ENCODE measurements around the gene ZNF679.
"Not testable (repeated sequence)": the region's sequence is repeated elsewhere in the genome, so short reads cannot be mapped to it uniquely, and the experiment has no call there.

ZNF679 gene

DNA sequence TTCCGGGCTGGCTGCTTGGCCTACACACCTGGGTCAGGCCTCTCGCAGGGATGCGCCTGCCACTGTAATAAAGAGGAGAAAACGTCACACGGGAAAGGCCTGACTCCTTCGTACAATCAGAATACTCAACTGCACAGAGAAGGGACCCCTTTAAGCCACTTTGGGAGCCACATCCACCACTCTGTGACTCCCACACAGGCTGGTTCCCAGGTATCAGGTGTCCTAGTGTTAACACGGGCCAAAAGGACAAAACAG is 79.7 kb downstream of the ZNF679 start:
- no peak for FAIRE-seq

DNA sequence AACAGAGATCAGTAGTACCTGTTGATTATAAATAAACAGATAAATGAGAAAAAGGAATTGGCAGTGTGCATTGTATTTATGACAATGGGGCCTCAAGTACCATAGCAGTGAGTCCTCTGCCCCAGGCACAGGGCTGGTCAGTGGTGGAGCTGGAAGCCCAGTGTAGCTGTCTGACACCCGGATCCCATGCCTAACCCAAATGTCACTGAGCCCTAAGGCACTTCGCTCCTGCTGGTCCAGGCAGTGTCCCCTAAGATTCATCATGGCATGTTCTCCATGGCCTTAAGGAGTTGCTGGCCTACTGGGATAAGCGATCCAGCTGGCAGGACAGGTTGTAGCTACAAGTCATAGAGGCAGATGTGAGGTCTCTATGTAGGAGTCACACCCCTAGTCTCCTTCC is 82.2 kb downstream of the ZNF679 start:
- FAIRE-seq (no peak), DNase-seq (ENCODE audit: insufficient read length, low spot score) (no peak)

More for the DNA sequence above, 79.7 kb downstream of the ZNF679 start:
- no peak for DNase-seq (ENCODE audit: insufficient read length, low spot score)

DNA sequence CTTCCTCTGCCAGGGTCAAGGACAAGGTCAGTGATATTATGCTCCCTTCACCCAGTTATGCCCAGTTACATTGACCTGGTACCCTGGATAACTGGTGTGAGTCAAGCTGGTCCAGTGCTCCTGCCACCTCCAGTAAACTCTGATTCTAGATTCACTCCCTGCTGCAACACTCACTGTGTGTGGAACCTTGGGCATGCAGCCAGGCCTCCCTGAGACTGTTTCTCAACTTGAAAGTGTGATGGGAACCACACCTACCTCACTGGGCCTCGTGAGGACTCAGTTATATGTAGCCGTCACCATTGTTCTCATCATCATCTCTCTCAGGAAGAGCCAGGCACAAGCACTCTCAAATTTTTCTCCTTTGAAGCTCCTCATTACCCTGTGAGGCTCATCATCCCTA is 84.6 kb downstream of the ZNF679 start:
- no peak for FAIRE-seq

DNA sequence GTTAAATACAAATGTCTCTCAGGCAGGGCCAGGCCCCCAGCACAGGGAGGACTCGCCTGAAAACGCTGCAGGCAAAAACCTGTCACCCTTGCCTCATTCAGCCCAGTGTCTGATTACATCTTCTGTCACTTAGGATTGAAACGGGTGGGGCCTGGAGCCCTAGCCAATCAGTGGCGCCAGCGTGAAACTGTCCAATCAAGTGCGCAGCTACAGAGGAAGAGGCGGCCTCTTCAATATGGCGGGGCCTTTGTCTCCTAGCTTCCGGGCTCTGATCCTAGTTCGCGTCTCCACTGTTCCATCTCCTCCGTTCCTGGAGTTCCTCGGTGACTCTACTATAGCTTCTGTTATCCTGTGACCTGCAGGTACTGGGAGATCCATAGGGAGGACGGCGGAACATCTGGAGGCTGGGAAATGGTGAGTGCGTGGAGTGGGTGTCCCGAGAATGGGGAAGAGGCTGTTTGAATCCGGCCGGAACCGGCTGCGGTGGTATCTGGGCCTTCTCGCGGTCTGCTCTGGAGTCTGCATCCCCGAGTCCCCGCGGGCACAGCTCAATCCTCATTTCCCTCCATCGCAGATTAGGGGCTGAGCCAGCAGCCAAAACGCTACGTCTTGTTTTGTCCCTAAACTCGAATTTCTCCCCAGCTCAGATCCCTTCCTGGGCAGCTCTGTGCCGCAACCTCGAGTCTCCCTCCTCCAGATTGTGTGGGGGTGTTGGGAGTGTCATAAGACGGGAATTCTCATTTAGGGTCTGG is 85.6 kb downstream of the ZNF679 start, which contains the start of gene ZNF736:
Gene ZNF736 (plus strand): TSS at position 222 of the 752 bp plus-strand sequence. CDS start 190 bp downstream, at position 412.
- FAIRE-seq = peak; percentile 42

More for the DNA sequence above, 84.6 kb downstream of the ZNF679 start:
- DNase-seq (ENCODE audit: insufficient read length, low spot score) = no peak

DNA sequence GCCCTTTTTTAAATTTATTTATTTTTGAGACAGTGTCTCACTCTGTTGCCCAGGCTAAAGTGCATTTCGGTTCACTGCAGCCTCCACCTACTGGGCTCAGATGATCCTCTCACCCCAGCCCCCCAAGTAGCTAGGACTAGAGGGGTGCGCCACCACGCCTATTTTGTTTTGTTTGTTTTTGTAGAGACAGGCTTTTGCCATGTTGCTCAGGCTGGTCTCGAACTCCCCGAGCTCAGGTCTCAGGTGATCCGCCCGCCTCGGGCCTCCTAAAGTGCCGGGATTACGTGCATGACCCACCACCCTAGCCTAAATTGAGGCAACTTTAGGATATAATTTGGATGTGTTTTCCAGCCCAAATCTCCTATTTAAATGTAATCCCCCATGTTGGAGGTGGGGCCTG is 86.3 kb downstream of the ZNF679 start:
- FAIRE-seq (no peak), DNase-seq (ENCODE audit: insufficient read length, low spot score) (no peak)

More for the DNA sequence above, 85.6 kb downstream of the ZNF679 start, which contains the start of gene ZNF736:
- DNase-seq (ENCODE audit: insufficient read length, low spot score) = peak; percentile 82

DNA sequence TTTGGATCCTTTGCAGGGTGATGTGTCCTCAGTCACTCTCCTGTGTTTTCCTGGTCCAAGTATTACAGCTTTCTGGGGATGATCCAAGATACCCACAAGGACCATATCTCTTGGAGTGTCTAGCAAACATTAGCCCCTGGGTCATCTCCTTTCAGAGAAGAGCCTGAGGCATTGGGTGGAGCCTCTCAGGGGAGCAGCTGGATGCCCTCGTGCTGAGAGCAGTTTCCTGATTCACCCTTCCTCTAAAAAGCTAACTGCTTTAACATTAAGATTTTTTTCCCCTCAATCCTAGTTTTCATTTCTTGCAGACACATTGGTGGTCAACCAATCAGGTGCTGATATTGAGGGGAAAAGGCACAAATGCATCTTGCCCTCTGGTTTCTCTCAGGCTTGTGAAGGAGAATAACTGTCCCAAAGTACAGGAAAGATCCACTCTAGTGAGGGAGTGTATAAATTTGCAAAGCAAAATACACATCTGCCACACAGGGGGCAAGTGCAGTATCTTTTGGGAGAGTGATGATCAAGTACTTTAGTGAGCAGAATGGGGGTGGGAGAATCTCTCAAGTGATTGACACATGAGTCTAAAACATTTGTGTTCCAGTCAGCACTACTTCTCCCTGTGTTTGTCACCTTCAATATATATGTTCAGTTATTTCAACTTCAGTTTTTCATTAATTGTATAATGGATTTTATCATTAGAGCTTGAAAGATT is 87.9 kb downstream of the ZNF679 start:
- FAIRE-seq; DNase-seq (ENCODE audit: insufficient read length, low spot score): not testable (repeated sequence)

Measured in HTR-8/SVneo (cell line).